ENCODE results near the gene SHMT1.
A peak's percentile ranks its signal among the peaks of the same experiment; 100 is the strongest.
"Not testable (repeated sequence)": the region's sequence is repeated elsewhere in the genome, so short reads cannot be mapped to it uniquely, and the experiment has no call there.

The SHMT1 gene

DNA sequence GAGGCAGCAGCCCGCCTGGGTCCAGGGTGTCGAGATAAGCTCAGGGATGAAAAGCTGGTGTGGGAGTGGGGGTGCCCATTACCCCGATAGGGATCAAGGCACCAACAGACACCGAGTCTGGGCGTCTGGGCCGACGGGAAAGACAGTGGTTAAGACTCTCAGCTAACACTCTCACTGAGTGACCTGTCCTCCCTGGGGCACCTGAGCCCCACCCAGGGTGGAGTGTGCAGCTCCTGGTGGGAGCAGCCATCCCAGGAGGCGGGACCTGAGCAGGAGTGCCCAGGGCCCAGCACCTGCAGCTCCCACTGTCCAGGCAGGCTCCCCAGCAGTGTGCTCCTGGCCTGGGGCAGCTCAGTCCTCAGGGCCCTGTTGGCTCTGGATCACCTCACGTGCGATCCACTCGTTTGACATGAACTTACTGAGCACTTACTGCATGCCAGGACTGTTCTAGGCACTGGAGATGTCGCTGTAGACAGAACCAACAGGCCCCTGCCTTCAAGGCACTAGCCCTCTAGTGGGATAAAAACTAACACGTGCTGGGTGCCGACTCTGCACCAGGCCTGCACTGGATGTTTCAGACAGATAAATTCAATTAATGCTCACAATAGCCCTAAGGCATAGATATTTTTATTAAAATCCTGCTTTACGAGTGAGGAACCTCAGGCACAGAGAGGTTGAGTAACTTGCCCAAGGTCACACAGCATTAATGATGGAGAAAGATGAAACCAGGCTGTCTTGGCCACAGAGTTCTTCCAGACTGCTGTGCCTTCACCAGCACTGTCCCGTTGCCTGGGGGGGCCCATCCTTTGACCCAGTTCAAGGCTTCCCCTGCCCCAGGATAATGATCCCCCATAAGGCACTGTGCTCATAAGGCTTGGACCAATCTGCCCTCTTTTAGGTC lies 16.1 kb upstream of the SHMT1 start:
- no peak for FAIRE-seq
- no peak for DNase-seq (ENCODE audit: insufficient read length, low spot score)

DNA sequence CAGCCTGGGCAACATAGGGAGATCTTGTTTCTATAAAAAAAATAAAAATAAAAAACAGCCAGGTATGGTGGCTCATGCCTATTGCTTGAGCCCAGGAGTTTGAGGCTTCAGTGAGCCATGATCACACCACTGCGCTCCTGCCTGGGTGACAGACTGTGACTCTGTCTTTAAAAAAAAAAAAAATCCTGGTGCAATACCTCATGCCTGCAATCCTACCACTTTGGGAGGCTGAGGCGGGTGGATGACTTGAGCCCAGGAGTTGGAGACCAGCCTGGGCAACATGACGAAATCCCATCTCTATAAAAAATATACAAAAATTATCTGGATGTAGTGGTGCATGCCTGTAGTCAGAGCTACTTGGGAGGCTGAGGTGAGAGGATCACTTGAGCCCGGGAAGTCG lies 15.3 kb upstream of the SHMT1 start:
- not testable (repeated sequence) for FAIRE-seq; DNase-seq (ENCODE audit: insufficient read length, low spot score)

DNA sequence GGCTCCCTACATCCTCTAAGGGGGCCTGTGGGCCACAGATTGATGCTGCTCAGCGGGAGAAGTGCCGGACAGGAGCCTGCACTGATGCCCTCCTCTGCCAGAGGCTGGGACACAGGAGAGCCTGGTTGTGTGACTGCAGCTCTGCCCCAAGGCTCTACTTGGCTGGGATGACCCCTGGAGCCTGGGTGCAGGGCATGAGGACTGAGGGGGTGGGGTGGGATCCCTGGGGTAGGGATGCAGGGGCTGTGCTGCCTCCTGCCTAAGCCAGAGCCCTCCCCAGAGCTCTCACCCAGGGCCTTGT lies 14.8 kb upstream of the SHMT1 start:
- DNase-seq (ENCODE audit: insufficient read length, low spot score) (no peak), FAIRE-seq (no peak)

DNA sequence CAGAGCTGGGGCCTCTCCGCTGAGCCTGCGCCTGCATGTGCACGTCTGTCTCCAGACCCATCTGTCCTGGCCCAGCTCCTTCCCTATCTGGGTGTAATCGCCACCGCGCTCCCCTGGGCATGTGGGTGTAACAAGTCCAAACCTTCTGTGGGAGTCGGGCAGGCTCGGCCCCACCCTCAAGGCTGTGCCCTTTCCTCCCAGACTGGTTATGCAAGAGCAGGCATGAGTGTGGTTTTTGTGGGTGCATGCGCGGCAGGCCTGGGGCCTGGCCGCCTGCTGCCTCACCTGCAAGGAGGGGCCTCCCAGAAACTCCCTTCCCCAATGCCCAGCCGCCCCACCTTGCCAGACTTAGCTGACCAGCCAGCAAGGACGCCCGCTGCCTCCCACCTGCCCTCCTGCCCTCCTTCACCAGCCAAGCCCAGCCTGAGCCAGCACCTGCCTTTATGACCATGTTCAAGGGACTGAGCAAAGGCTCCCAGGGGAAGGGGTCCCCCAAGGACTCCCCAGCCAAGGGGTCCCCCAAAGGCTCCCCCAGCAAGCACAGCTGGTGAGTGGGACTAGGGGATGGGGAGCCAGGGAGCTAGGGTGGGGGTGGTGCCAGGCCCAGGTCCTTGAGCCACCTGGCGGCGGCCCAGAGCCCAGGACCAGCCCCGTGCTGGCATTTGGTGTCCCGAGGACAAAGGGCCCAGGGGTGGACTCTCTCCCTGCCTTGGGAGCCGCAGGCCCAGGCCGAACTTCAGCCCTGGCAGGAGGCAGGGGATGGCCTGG lies 14.3 kb upstream of the SHMT1 start, which contains the start of gene EVPLL:
EVPLL (plus strand) TSS at position 342 of the 768 bp plus-strand sequence. CDS start 3,160 bp downstream, outside the sequence.
- peak; percentile 52 for FAIRE-seq
- DNase-seq (ENCODE audit: insufficient read length, low spot score), result no peak

DNA sequence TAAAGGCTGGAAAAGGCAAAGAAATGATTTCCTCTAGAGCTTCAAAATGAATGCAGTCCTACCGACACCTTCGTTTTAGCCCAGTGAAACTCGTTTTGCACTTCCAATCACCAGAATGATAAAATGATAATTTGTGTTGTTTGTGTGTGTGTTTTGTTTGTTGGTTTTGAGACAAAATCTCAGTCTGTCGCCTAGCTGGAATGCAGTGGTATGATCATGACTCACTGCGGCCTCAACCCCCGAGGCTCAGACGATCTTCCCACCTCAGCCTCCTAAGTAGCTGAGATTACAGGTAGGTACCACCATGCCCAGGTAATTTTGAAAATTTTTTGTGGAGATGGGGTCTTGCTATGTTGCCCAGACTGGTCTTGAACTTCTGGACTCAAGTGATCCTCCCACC lies 10.9 kb upstream of the SHMT1 start:
- DNase-seq (ENCODE audit: insufficient read length, low spot score), result no peak

DNA sequence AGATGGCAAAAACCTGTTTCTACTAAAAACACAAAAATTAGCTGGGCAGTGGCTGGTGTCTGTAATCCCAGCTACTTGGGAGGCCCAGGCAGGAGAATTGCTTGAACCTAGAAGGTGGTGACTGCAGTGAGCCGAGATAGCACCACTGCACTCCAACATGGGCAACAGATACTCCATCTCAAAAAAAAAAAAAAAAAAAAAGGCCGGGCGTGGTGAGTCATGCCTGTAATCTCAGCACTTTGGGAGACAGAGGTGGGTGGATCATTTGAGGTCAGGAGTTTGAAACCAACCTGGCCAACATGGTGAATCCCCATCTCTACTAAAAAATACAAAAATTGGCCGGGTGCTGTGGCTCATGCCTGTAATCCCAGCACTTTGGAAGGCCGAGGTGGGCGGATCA lies 9.8 kb upstream of the SHMT1 start:
- not testable (repeated sequence) for DNase-seq (ENCODE audit: insufficient read length, low spot score); FAIRE-seq

More for the DNA sequence above, 10.9 kb upstream of the SHMT1 start:
- FAIRE-seq, result no peak

DNA sequence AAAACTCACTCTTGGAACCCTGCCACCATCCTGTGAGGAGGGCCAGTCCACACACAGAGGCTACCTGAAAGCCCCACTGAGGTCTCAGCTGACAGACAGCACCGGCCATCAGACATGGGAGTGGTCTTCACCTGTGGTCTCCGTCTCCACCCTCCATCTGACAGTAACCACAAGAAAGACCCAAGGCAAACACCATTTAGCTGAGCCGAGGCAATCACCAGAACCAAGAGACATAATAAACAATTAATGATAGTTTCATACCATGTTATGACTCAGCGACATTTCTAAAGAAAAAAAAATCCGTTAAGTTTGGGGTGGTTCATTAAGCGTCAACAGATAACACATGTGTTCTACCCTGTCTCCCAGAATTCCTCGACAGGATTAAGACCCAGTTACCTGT lies 8.1 kb upstream of the SHMT1 start:
- DNase-seq (ENCODE audit: insufficient read length, low spot score) (no peak), FAIRE-seq (no peak)

DNA sequence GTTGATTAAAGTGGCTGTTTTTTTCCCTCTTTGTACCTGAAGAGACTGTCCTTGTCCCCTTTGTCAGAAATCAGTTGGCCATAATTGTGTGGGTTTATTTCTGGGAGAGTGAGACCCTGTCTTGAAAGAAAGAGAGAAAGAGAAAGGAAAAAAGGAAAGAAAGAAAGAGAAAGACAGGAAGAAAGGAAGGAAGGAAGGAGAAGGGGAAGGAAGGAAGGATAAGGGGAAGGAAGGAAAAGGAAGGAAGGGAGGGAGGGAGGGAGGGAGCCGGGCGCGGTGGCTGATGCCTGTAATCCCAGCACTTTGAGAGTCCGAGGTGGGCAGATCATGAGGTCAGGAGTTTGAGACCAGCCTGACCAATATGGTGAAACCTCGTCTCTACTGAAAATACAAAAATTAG lies 7.4 kb upstream of the SHMT1 start:
- FAIRE-seq (no peak), DNase-seq (ENCODE audit: insufficient read length, low spot score) (no peak)

DNA sequence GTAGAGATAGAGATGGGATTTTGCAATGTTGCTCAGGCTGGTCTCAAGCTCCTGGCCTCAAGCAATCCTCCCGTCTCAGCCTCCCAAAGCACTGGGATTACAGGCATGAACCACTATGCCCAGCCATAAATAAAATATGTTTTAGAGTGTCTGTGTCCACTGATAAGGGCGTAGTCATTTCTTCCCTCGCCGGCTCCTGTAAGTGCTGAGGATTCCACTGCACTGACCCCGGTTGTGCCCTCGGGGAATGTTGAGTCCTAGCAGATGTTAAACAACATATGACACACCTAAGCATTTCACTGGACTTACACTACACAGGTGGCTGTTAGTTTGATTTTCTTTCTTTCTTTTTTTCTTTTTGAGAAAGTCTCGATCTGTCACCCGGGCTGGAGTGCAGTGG lies 5.6 kb upstream of the SHMT1 start:
- no peak for FAIRE-seq
- peak; percentile 54 for DNase-seq (ENCODE audit: insufficient read length, low spot score)

DNA sequence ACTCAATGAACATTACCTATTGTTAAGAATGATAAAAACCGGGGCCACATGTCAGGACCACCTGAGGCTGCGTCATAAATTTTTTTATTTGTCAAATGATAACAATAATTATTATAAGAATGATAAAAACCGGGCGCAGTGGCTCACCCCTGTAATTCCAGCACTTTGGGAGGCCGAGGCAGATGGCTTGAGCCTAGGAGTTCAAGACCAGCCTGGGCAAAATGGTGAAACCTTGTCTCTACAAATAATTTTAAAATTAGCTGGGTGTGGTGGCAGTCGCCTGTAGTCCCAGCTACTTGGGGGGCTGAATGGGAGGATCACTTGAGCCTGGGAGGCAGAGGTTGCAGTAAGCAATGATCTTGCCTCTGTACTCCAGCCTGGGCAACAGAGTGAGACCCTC lies 816 bp upstream of the SHMT1 start:
- DNase-seq (ENCODE audit: insufficient read length, low spot score), result no peak
- FAIRE-seq, result no peak

DNA sequence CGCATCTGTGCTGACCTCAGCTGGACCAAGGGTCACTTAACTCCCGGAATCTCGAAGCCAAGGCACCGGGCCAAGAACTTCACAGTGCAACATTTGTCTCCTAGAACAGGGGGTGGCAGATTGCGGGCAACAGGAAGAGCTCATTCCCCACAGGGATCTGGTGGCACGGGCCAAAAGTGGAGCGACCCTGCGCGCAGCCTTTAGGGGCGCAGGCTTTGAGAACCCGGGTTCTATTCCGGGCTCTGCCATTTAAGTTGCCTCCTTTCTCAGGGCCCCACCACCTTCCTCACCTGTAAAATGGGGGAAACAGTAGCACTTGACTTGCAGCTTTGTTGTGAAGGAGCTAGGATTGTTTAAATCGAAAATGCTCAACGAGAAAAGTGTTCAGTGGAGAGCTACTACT lies 651 bp downstream of the SHMT1 start:
- no peak for FAIRE-seq

DNA sequence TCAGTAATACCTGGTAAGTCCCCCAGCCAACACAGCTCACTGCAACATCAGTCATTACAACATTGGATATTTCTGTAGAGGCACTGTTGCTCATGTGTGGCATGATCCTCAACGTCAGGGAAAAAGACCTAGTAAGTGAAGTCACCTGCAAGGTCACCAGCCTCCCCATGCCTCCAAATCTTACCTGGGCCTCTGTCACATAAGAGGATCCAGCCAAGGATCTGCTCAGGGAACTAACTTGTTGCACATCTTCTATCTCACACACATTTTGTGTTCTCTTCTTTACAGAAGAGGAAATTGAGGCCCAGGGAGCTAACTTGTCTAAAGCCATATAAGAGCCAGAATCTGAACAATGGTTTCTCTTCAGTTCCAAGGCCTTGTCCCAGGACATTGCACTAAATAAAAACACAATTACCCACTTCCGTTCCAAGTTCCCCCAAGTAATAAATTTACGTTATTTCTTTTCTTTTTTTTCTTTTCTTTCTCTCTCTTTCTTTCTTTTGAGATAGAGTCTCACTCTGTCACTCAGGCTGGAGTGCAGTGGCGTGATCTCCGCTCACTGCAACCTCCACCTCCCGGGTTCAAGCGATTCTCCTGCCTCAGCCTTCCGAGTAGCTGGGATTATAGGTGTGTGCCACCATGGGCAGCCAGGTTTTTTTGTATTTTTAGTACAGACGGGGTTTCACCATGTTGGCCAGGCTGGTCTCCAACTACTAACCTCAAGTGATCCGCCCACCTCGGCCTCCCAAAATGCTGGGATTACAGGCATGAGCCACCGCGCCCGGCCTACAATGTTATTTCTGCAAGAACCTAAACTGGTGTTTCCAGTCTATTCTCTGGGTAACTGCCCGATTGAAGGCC lies 1.3 kb downstream of the SHMT1 start:
- FAIRE-seq (peak; percentile 52), DNase-seq (ENCODE audit: insufficient read length, low spot score) (no peak)

More for the DNA sequence above, 651 bp downstream of the SHMT1 start:
- DNase-seq (ENCODE audit: insufficient read length, low spot score), result peak; percentile 53

DNA sequence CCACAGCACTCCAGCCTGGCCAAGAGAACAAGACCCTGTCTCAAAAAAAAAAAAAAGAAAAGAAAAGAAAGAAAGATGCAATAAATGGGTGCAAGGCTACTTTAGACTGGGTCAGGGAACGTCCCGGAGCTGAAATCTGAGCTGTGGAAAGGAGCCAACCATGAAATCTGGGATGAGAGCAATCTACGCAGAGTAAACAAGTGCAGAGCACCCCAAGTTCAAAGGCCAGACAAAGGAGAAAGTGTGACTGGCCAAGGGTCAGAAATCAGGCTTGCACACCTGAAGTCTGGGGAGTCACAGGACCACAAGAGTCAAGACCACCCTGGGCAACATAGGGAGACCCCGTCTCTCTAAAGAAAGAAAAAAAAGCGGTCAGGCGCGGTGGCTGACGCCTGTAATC lies 2.8 kb downstream of the SHMT1 start:
- FAIRE-seq, result no peak

DNA sequence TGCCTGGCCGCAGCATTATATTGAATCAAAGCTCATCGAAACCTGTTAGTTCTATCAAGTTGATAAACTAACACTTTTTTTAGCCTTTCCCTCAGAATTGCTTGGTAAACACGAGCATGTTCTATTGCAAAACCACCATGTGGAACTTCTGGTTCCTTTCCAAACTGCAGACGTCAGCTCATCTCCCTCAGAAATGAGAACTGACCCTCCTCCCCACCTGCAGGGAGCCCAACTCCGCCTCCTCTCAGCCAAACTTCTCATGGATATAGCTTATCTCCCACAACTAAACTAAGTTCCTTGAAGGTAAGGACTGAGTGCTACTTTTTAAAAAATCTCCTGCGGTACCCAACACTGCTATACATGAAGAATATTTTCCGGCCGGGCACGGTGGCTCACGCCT lies 6.7 kb downstream of the SHMT1 start:
- DNase-seq (ENCODE audit: insufficient read length, low spot score) (no peak), FAIRE-seq (no peak)

More for the DNA sequence above, 2.8 kb downstream of the SHMT1 start:
- DNase-seq (ENCODE audit: insufficient read length, low spot score), result no peak

DNA sequence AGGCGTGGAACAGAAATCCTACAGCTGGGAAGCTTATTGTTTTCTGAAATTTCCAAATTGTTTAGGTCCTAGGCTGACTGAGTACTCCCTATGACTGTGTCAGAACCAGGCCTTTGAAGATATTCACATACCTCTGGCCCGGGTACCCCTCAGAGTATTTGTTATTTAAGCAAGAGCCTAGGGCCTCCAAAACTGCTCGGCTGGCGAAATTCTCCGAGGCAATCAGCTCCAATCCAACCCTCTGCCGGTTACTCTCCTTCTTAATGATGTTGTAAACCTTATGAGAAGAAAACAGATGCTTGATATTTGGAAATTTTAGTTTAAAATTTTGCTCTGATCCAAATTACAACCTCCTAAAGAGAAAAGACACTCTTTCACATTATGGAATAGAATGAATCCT lies 9.8 kb downstream of the SHMT1 start:
- FAIRE-seq, result no peak
- DNase-seq (ENCODE audit: insufficient read length, low spot score), result no peak

DNA sequence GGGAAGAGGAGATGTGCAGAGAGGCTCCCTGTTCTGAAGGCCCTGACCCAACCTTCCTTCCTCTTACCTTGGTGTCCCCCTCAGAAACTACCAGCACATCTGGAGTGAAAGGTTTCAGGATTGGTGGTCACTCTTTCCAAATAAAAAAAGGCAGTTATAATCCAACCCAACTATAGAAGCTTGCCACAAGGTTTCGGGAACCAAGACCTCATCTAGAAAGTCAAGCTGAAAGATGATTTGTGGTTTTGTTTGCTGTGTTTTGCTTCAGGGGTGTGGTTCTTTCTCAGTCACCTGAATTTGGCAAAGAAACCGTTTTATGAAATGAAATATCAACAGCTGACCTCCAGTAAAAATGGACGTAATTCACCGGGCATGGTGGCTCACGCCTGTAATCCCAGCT lies 19.3 kb downstream of the SHMT1 start:
- DNase-seq (ENCODE audit: insufficient read length, low spot score), result no peak
- FAIRE-seq, result peak; percentile 38

DNA sequence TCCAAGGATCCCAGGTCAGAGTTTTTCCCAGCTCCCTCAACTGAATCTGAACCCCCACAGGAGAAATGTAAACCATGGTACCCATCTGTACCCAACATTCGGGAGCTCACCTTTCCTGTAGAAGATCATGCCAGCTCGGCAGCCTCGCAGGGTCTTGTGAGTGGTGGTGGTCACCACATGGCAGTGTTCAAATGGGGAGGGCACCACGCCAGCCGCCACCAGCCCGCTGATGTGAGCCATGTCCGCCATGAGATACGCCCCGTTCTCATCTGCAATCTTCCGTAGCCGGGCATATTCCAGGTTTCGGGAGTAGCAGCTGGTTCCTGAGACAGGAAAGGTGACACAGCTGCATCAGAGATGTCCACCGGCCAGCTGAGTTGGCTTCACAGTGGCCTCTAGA lies 23.4 kb downstream of the SHMT1 start:
- peak; percentile 71 for FAIRE-seq
- DNase-seq (ENCODE audit: insufficient read length, low spot score), result no peak

DNA sequence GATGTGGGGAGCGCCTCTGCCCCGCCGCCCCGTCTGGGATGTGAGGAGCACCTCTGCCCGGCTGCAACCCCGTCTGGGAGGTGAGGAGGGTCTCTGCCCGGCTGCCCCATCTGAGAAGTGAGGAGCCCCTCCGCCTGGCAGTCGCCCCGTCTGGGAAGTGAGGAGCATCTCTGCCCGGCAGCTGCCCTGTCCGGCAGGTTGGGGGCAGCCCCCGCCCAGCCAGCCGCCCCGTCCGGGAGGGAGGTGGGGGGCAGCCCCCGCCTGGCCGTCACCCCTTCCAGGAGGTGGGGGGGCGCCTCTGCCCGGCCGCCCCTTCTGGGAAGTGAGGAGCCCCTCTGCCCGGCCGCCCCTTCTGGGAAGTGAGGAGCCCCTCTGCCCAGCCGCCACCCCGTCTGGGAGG lies 25.2 kb downstream of the SHMT1 start:
- FAIRE-seq; DNase-seq (ENCODE audit: insufficient read length, low spot score): not testable (repeated sequence)

DNA sequence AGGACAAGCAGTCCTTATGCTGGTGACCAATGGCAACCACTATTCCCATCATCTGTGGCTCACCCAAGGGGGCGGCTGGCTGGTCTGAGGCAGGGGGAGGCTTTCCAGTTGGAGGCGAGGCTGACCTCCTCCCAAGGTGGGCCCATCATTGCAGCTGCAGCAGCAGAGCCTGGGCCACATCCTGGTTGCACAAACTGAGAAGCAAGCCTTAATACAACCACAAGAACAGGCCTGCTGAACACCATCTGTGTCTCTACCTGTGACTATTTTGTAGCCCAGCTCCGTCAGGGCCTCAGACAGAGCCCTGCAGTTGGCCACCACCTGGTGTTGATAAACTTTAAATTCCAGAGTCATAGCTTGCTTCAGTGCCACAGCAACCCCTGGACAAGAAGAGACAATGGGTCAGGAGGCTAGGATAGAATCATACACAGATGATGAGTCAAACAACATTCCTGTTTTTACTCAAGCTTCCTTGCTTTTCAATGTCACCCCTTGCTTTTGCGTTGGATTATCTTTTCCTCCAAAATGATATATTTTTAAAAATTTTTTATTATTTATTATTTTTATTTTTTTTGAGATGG lies 30.4 kb downstream of the SHMT1 start:
- no peak for DNase-seq (ENCODE audit: insufficient read length, low spot score)
- no peak for FAIRE-seq

DNA sequence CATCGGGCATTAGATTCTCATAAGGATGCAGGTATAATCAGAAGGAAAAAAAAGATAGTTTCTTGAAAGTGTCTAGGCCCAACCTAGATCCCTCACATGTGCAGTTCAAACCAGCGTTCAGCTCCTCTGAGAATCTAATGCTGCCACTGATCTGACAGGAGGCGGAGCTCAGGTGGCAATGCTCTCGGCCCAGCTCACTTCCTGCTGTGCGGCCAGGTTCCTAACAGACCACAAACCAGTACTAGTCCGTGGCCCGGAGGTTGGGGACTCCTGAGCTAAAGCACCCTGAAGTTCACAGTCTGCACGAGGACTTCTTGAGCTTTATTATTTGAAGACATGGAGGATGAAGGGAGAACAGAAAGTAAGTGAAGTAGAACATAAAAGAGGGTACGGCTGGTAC lies 31.5 kb downstream of the SHMT1 start:
- DNase-seq (ENCODE audit: insufficient read length, low spot score) (no peak), FAIRE-seq (no peak)
